ENCODE results near the gene SLC5A12.

Gene SLC5A12

DNA sequence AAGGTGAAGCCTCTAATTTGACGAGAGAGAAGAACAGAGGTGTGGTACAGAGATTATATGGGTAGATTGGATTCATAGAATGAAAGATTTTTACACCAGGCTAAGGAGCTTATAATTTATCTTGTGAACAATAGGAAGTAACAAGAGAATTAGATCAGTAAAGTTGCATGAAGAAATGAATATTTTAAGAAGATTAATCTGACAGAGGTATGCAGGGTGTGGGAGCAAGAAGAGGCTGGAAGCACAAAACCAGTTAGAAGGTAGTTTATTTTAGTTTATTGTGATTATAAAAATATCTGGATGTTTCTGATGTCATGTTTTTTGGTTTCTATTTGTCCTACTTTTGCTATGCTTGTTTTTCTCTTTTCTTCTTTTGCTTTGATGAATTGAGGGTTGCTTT lies 15.7 kb downstream of the SLC5A12 start:
- TF ChIP-seq ZFX (IDR thresholded peaks at IDR 0.05): no peak
- TF ChIP-seq, protein P1, sequence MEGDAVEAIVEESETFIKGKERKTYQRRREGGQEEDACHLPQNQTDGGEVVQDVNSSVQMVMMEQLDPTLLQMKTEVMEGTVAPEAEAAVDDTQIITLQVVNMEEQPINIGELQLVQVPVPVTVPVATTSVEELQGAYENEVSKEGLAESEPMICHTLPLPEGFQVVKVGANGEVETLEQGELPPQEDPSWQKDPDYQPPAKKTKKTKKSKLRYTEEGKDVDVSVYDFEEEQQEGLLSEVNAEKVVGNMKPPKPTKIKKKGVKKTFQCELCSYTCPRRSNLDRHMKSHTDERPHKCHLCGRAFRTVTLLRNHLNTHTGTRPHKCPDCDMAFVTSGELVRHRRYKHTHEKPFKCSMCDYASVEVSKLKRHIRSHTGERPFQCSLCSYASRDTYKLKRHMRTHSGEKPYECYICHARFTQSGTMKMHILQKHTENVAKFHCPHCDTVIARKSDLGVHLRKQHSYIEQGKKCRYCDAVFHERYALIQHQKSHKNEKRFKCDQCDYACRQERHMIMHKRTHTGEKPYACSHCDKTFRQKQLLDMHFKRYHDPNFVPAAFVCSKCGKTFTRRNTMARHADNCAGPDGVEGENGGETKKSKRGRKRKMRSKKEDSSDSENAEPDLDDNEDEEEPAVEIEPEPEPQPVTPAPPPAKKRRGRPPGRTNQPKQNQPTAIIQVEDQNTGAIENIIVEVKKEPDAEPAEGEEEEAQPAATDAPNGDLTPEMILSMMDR (conservative IDR thresholded peaks at IDR 0.05): no peak

GRCh38 chr11:26704249-26704648 lies 17.6 kb downstream of the SLC5A12 start:
- no peak for TF ChIP-seq ZFX (IDR thresholded peaks at IDR 0.05)
- TF ChIP-seq, protein P1 (conservative IDR thresholded peaks at IDR 0.05): no peak
- no peak overlapping the region for H3K27ac ChIP-seq

More for the DNA sequence above, 15.7 kb downstream of the SLC5A12 start:
- no peak overlapping the region for H3K27ac ChIP-seq

DNA sequence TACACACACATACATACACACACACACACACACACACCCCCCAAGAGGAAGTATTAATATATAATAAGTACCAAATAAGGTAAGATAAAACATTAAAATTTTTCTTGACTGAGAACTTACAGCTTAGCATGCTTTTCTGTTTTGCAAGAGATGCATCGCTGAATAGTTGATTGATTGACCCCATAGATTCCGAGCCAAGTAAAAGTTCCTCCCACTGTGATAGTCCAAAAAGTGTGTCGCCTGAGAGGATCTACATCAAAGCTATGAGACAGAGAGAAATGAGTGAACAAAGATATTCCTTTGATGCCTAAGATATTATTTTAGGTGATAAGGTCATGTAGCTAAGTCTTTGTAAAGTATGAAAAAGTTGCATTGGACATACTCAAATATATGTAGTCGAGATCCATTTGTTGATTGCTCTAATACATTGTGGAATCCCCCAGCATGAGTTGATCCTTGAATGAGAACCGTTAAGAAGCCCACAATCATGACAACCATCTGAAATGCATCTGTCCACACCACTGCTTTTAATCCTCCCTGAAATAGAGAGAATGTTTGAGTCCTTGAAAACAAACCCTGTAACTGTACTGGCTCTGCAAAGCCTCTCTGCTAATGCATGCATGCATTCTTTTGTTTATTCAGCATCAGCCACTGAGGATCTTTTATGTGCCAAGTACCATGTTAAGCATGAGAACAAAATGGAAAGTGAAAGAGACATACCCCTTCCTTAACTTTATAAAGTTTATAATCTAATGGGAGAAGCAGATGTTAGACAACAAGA lies 18.3 kb downstream of the SLC5A12 start:
- H3K27ac ChIP-seq: no peak overlapping the region
- no peak for TF ChIP-seq ZFX (IDR thresholded peaks at IDR 0.05)
- TF ChIP-seq, protein P1 (conservative IDR thresholded peaks at IDR 0.05): no peak; the same call in 1 of the 2 replicates

- no peak for TF ChIP-seq ZFX (IDR thresholded peaks at IDR 0.05)
- TF ChIP-seq, protein P1 (conservative IDR thresholded peaks at IDR 0.05): no peak
- H3K27ac ChIP-seq: no peak overlapping the region
Observed at GRCh38 chr11:26702406-26702805, 19.5 kb downstream of the SLC5A12 start.

DNA sequence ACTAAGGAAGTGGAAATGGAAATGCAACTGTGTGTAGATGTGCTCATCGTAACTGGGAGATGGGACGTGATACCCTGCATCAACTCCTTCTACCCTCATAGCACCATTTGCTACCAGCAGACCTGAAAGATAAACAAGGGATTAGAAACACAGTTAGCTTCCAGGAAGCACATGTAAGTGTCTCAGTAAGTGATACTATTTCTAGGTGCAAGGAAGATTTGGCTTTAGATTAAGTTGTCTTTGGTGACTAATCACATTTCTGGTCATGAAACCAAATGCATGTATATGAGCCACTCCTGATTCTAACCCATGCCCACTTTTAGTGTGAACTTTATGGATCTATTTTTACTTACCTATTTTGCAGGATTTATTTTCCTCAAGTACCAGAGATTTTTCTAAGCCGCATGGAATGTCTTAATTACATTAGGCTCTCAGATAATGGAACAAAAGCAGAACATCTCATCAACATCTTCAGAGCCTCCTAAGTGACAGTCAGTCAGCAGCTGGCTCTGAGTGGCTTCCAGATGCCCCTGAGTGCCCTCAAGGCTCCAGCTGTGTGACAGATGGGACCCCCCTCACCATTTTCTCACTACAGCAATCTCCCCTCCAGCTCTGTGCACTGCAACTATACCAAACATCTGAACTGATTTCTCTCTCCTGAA lies 21.2 kb downstream of the SLC5A12 start:
- H3K27ac ChIP-seq: no peak overlapping the region
- TF ChIP-seq ZFX (IDR thresholded peaks at IDR 0.05): no peak
- TF ChIP-seq, protein P1 (conservative IDR thresholded peaks at IDR 0.05): no peak

GRCh38 chr11:26698224-26698623 lies 23.6 kb downstream of the SLC5A12 start:
- no peak overlapping the region for H3K27ac ChIP-seq
- TF ChIP-seq ZFX (IDR thresholded peaks at IDR 0.05): no peak
- TF ChIP-seq, protein P1 (conservative IDR thresholded peaks at IDR 0.05): no peak

GRCh38 chr11:26696330-26696729 lies 25.5 kb downstream of the SLC5A12 start:
- no peak overlapping the region for H3K27ac ChIP-seq
- TF ChIP-seq ZFX (IDR thresholded peaks at IDR 0.05): no peak
- TF ChIP-seq, protein P1 (conservative IDR thresholded peaks at IDR 0.05): no peak

All from C4-2B (cell line).